HepG2 (cell line): ENCODE measurements around the gene TMEM184B. TPM values are rescaled to one million over a fixed set of nuclear protein-coding genes. Genes with fewer than 3 reads are reported as not detected.

ENCODE experiments used
- ATAC-seq: fragments of 200-7000 bp; cut with Tn5 transposase; 3 replicates; pipeline ENCODE4 v1.9.1; 2020; ENCODE audit warnings: mild to moderate bottlenecking, moderate library complexity
- BruUV-seq: library from RNA; stranded (reverse); fragments of 400-500 nt; replicated peaks from 2 replicates; lab custom pipeline; 2021; lab: Mats Ljungman, UMichigan
- CTCF ChIA-PET: fragments of 300-600 bp; formaldehyde crosslinking; extraction: SDS; loops from one replicate; lab custom pipeline; 2021; ENCODE audit warnings: low total read pairs, inconsistent platforms, low intra/inter-chr PET ratio; lab: Yijun Ruan, JAX
- POLR2A ChIA-PET: fragments of 350-600 bp; sonication (Branson Sonifier 250); formaldehyde crosslinking; loops from one replicate; lab custom pipeline; 2020; ENCODE audit warnings: antibody characterized with exemption, inconsistent platforms; lab: Yijun Ruan, JAX
- DNase-seq: peaks from one replicate; pipeline ENCODE4 v3.0.0-alpha.2; 2015; ENCODE audit warnings: low spot score
- FAIRE-seq: peaks from 3 replicates; lab custom pipeline; 2011; peaks lifted over from hg19 to GRCh38; lab: Jason Lieb, UNC
- H2AFZ ChIP-seq: one replicate; pipeline ENCODE4 v1.6.1; 2011; ENCODE audit warnings: low read length, inconsistent platforms
- H3K27ac ChIP-seq: fragments of 300-600 bp; 3 replicates; pipeline ENCODE4 v1.8.0; 2011; ENCODE audit warnings: mixed run types, mild to moderate bottlenecking, mixed read lengths, low read length, inconsistent platforms; ENCODE audit not compliant: insufficient read depth; ENCODE audit errors: extremely low read length
- H3K27me3 ChIP-seq, 2 experiments: fragments of 200-600 bp in 1 of 2; 2 replicates in 1 of 2; 3 replicates in 1 of 2; pipeline versions ENCODE4 v1.6.0 to v1.8.0; 2011; ENCODE audit warnings: low read length in 2 of 2, mild to moderate bottlenecking in 2 of 2, moderate library complexity in 2 of 2, inconsistent platforms in 1 of 2; ENCODE audit not compliant: insufficient read depth in 2 of 2, control insufficient read depth in 1 of 2
- H3K36me3 ChIP-seq, 2 experiments: fragments of 200-600 bp in 1 of 2; replicated peaks in 1 of 2; 2 replicates in 1 of 2; 3 replicates in 1 of 2; pipeline versions ENCODE4 v1.5.1 to v1.8.0; 2011; ENCODE audit warnings: low read length in 2 of 2, inconsistent platforms in 1 of 2; ENCODE audit not compliant: insufficient read depth in 2 of 2, control insufficient read depth in 1 of 2
- H3K4me1 ChIP-seq: 2 replicates; pipeline ENCODE4 v1.5.1; 2012; ENCODE audit warnings: low read length, inconsistent platforms; ENCODE audit not compliant: insufficient read depth
- H3K4me2 ChIP-seq: 2 replicates; pipeline ENCODE4 v1.6.0; 2011; ENCODE audit warnings: low read depth, low read length, inconsistent platforms
- H3K4me3 ChIP-seq, 3 experiments: fragments of 200-600 bp in 1 of 3; sonication (generic), shearing (Covaris generic) in 1 of 3; replicated peaks in 1 of 3; 2 replicates each; pipeline ENCODE4 v1.5.1; 2011 to 2016; ENCODE audit warnings: low read length in 3 of 3, inconsistent platforms in 2 of 3, low read depth in 2 of 3, mild to moderate bottlenecking in 2 of 3, control low read depth in 1 of 3, mixed read lengths in 1 of 3; ENCODE audit not compliant: insufficient read depth in 1 of 3
- H3K79me2 ChIP-seq: one replicate; pipeline ENCODE4 v1.6.1; 2011; ENCODE audit warnings: low read length, inconsistent platforms; ENCODE audit not compliant: insufficient read depth
- H3K9ac ChIP-seq: 2 replicates; pipeline ENCODE4 v1.6.0; 2011; ENCODE audit warnings: mild to moderate bottlenecking, low read depth, low read length, inconsistent platforms; ENCODE audit not compliant: insufficient read depth
- H3K9me3 ChIP-seq: 2 replicates; pipeline ENCODE4 v1.5.1; 2012; ENCODE audit warnings: mild to moderate bottlenecking, low read length
- H4K20me1 ChIP-seq: 2 replicates; pipeline ENCODE4 v1.6.0; 2011; ENCODE audit warnings: inconsistent platforms, mild to moderate bottlenecking, low read length, moderate library complexity; ENCODE audit not compliant: insufficient read depth
- MAFF ChIP-seq: IDR thresholded peaks from 2 replicates; pipeline ENCODE4 v1.6.1; 2011; ENCODE audit warnings: low read depth, low read length, improper control_type of control experiment
- SALL1 ChIP-seq: sonication (generic); formaldehyde crosslinking; IDR thresholded peaks from 2 replicates; pipeline ENCODE4 v1.8.0; 2022; ENCODE audit warnings: mild to moderate bottlenecking, missing genetic modification reagents
- SSRP1 ChIP-seq: IDR thresholded peaks from 2 replicates; pipeline ENCODE4 v1.6.1; 2016; ENCODE audit warnings: control low read depth
- ZBTB1 ChIP-seq: sonication (generic); formaldehyde crosslinking; IDR thresholded peaks from 2 replicates; pipeline ENCODE4 v1.4.0; 2020; ENCODE audit warnings: missing genetic modification reagents, borderline replicate concordance
- ZNF256 ChIP-seq: sonication (generic); formaldehyde crosslinking; conservative IDR thresholded peaks from 2 replicates; pipeline ENCODE4 v1.4.0; 2020; ENCODE audit warnings: missing genetic modification reagents
- ZSCAN30 ChIP-seq: sonication (generic); formaldehyde crosslinking; IDR thresholded peaks from 2 replicates; pipeline ENCODE4 v1.5.0; 2020; ENCODE audit warnings: mild to moderate bottlenecking, missing genetic modification reagents
- WGBS: methylation state at CpG from one replicate; pipeline ENCODE4 v1.1.6; 2017; ENCODE audit warnings: low lambda C conversion rate; 5-methylcytosine and 5-hydroxymethylcytosine counted together
- in situ Hi-C: cut with HindIII; loops from 2 replicates; pipeline ENCODE4 v1.10.0; 2017; ENCODE audit warnings: low pct_unique_long_range_greater_than_20kb; ENCODE audit not compliant: extremely low pct_ligation_motif_present
- intact Hi-C: fragments of 100-400 bp; cut with micrococcal nuclease; formaldehyde crosslinking; loops from one replicate; pipeline ENCODE4 v1.10.0; 2022; ENCODE audit not compliant: unreplicated experiment
- polyA plus RNA-seq, 8 experiments: library from polyadenylated mRNA; depleted of rRNA in 3 of 8; stranded (reverse) in 7 of 8; unstranded in 1 of 8; fragments of >200 nt; fragmentation: Illumina TruSeq in 4 of 8; extraction: Trizol in 4 of 8; gene quantifications; 2 replicates each; pipeline versions ENCODE4 v1.2.1 to v1.2.3, GENCODE V29; 2011 to 2016; ENCODE audit warnings: low read depth in 4 of 8, missing spikeins in 1 of 8, mixed read lengths in 1 of 8; ENCODE audit not compliant: insufficient read depth in 1 of 8
- total RNA-seq, 5 experiments: library from RNA; depleted of rRNA; stranded (reverse); fragments of >200 nt; fragmentation: Illumina TruSeq; extraction: Trizol; gene quantifications; 2 replicates each; pipeline ENCODE4 v1.2.3, GENCODE V29; 2016; ENCODE audit warnings: low read depth in 1 of 5
- TF ChIP-seq, protein P1 (sequence below): sonication (generic); formaldehyde crosslinking; conservative IDR thresholded peaks from 2 replicates; pipeline ENCODE4 v1.4.0; 2020; ENCODE audit warnings: missing genetic modification reagents

Gene TMEM184B
- total and polyA plus RNA-seq, 2 of the 13 experiments (the other 11 are each of a cell fraction or from before 2014, with no cell fraction given): 15.9 to 16.0 TPM

DNA sequence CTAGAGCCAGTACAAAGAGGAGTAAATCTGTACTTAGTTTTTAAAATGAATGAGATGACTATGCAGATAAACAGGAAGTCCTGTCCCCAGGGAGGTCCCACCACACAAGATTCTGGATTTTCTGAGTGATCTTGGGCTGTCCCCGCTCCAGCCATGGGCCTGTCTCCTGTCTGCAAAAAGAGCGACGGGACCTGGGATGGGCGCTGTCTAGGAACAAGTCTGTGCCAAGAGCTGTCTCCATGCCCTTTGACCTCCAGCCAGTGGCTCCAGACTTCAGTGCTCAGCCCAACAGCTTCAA is 38.5 kb upstream of the TMEM184B start:
- WGBS: 95% methylated on average over 4 of the region's 4 CpGs
- Histone ChIP-seq H3K27ac (no peak overlapping the region), H3K9ac (no peak overlapping the region), H3K79me2 (peaks cover 93% of the 10 kb centered on the region), H3K4me2 (0 out of 2 replicates have a peak overlapping the region, but pooled peaks have one; percentile 9), H2AFZ (no peak overlapping the region), H3K4me1 (peaks cover 74% of the 10 kb centered on the region), H4K20me1 (peaks cover 79% of the 10 kb centered on the region), H3K36me3 (peaks cover 10 to 34% of the 10 kb centered on the region in 2 experiments), H3K9me3 (no peaks in the 10 kb centered on the region), H3K4me3 (no peak overlapping the region), H3K27me3 (no peaks in the 10 kb centered on the region; a peak in 1 of 5 replicates)
- in situ Hi-C loops (no loop called here), intact Hi-C loops (no loop called here)
- no peak for FAIRE-seq
- no TSS peak for BruUV-seq
- DNase-seq: no peak
- ChIA-PET POLR2A (interaction anchor here (1.2 kb wide), 1 partner anchor 44 kb away, joined by 3 read pairs; no protein-coding TSS in a partner anchor), CTCF (no interaction called here)
- no peak for ATAC-seq
- TF ChIP-seq, protein P1, sequence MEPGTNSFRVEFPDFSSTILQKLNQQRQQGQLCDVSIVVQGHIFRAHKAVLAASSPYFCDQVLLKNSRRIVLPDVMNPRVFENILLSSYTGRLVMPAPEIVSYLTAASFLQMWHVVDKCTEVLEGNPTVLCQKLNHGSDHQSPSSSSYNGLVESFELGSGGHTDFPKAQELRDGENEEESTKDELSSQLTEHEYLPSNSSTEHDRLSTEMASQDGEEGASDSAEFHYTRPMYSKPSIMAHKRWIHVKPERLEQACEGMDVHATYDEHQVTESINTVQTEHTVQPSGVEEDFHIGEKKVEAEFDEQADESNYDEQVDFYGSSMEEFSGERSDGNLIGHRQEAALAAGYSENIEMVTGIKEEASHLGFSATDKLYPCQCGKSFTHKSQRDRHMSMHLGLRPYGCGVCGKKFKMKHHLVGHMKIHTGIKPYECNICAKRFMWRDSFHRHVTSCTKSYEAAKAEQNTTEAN: no peak
- TF ChIP-seq ZSCAN30 (CRISPR knock-in tag) (no peak), ZNF256 (CRISPR knock-in tag) (no peak), ZBTB1 (CRISPR knock-in tag) (no peak), SALL1 (no peak), SSRP1 (no peak), MAFF (no peak)
